ENCODE measurements around the gene ANKS6.

ANKS6 gene

GRCh38 chr9:98778251-98778650 is 18.1 kb downstream of the ANKS6 start:
- Histone ChIP-seq H3K4me1 (ENCODE audit: insufficient read depth, low read length, poor library complexity, severe bottlenecking) (no peaks in the 10 kb centered on the region), H3K9me2 (replicated peaks; ENCODE audit: low read depth, low read length) (no peaks in the 10 kb centered on the region), H2AFZ (ENCODE audit: low read length) (no peak overlapping the region), H3K9ac (ENCODE audit: low read depth, low read length, poor library complexity, severe bottlenecking) (no peak overlapping the region), H3K4me2 (ENCODE audit: low read depth, low read length, poor library complexity, severe bottlenecking) (no peak overlapping the region), H3K4me3 (ENCODE audit: low read length, poor library complexity, severe bottlenecking) (no peak overlapping the region), H3K27me3 (ENCODE audit: insufficient read depth, low read length, poor library complexity, severe bottlenecking) (no peaks in the 10 kb centered on the region), H3K36me3 (ENCODE audit: insufficient read depth, low read length) (no peaks in the 10 kb centered on the region), H3F3A (ENCODE audit: low read depth) (no peaks in the 10 kb centered on the region), H3K79me2 (ENCODE audit: insufficient read depth, low read length) (no peaks in the 10 kb centered on the region), H3K9me3 (ENCODE audit: insufficient read depth, low read depth, low read length) (no peaks in the 10 kb centered on the region), H4K20me1 (ENCODE audit: insufficient read depth, low read length, poor library complexity, severe bottlenecking) (no peaks in the 10 kb centered on the region)
- no peak for TF ChIP-seq EZH2phosphoT487 (IDR thresholded peaks at IDR 0.05; ENCODE audit: borderline replicate concordance)
- TF ChIP-seq CTCF (conservative IDR thresholded peaks at IDR 0.05; ENCODE audit: low read length) = no peak

- Histone ChIP-seq H3K79me2 (ENCODE audit: insufficient read depth, low read length) (no peaks in the 10 kb centered on the region), H3K9me2 (replicated peaks; ENCODE audit: low read depth, low read length) (no peaks in the 10 kb centered on the region), H4K20me1 (ENCODE audit: insufficient read depth, low read length, poor library complexity, severe bottlenecking) (no peaks in the 10 kb centered on the region), H2AFZ (ENCODE audit: low read length) (no peak overlapping the region), H3F3A (ENCODE audit: low read depth) (no peaks in the 10 kb centered on the region), H3K4me2 (ENCODE audit: low read depth, low read length, poor library complexity, severe bottlenecking) (no peak overlapping the region), H3K27me3 (ENCODE audit: insufficient read depth, low read length, poor library complexity, severe bottlenecking) (no peaks in the 10 kb centered on the region), H3K4me1 (ENCODE audit: insufficient read depth, low read length, poor library complexity, severe bottlenecking) (no peaks in the 10 kb centered on the region), H3K9ac (ENCODE audit: low read depth, low read length, poor library complexity, severe bottlenecking) (no peak overlapping the region), H3K9me3 (ENCODE audit: insufficient read depth, low read depth, low read length) (no peaks in the 10 kb centered on the region), H3K36me3 (ENCODE audit: insufficient read depth, low read length) (no peaks in the 10 kb centered on the region), H3K4me3 (ENCODE audit: low read length, poor library complexity, severe bottlenecking) (no peak overlapping the region)
- TF ChIP-seq CTCF (conservative IDR thresholded peaks at IDR 0.05; ENCODE audit: low read length) (no peak), EZH2phosphoT487 (IDR thresholded peaks at IDR 0.05; ENCODE audit: borderline replicate concordance) (no peak)
Measured at GRCh38 chr9:98777618-98778017, 18.7 kb downstream of the ANKS6 start.

- H3K9me3 ChIP-seq (ENCODE audit: insufficient read depth, low read depth, low read length) = no peaks in the 10 kb centered on the region
- no peaks in the 10 kb centered on the region for H3K9me2 ChIP-seq (replicated peaks; ENCODE audit: low read depth, low read length)
- TF ChIP-seq EZH2phosphoT487 (IDR thresholded peaks at IDR 0.05; ENCODE audit: borderline replicate concordance) = no peak
- TF ChIP-seq CTCF (conservative IDR thresholded peaks at IDR 0.05; ENCODE audit: low read length) = peak; percentile 89
- no peaks in the 10 kb centered on the region for H3F3A ChIP-seq (ENCODE audit: low read depth)
- H3K79me2 ChIP-seq (ENCODE audit: insufficient read depth, low read length) = no peaks in the 10 kb centered on the region
- no peak overlapping the region for H3K4me2 ChIP-seq (ENCODE audit: low read depth, low read length, poor library complexity, severe bottlenecking)
- no peaks in the 10 kb centered on the region for H3K36me3 ChIP-seq (ENCODE audit: insufficient read depth, low read length)
- no peak overlapping the region for H3K9ac ChIP-seq (ENCODE audit: low read depth, low read length, poor library complexity, severe bottlenecking)
- no peaks in the 10 kb centered on the region for H3K4me1 ChIP-seq (ENCODE audit: insufficient read depth, low read length, poor library complexity, severe bottlenecking)
- no peak overlapping the region for H2AFZ ChIP-seq (ENCODE audit: low read length)
- no peak overlapping the region for H3K4me3 ChIP-seq (ENCODE audit: low read length, poor library complexity, severe bottlenecking)
- H3K27me3 ChIP-seq (ENCODE audit: insufficient read depth, low read length, poor library complexity, severe bottlenecking) = no peaks in the 10 kb centered on the region
- H4K20me1 ChIP-seq (ENCODE audit: insufficient read depth, low read length, poor library complexity, severe bottlenecking) = no peaks in the 10 kb centered on the region
Measured at GRCh38 chr9:98775831-98776441, 20.4 kb downstream of the ANKS6 start.

All from Loucy (cell line).